BJ (cell line): Measurements from ENCODE around the gene ATP13A2. TPM values are rescaled to one million over a fixed set of nuclear protein-coding genes. Genes with fewer than 3 reads are reported as not detected.

Experiments
- CTCF ChIA-PET: fragments of 350-600 bp; formaldehyde crosslinking; extraction: SDS; loops from one replicate; lab custom pipeline; 2021; ENCODE audit warnings: antibody characterized with exemption, inconsistent platforms; lab: Yijun Ruan, JAX
- POLR2A ChIA-PET: fragments of 300-600 bp; sonication (Branson Sonifier 250); formaldehyde crosslinking; extraction: SDS; loops from one replicate; lab custom pipeline; 2021; ENCODE audit warnings: antibody characterized with exemption; lab: Charles Lee
- DNase-seq: peaks from one replicate; pipeline ENCODE4 v3.0.0-alpha.2; 2011; ENCODE audit warnings: low read depth
- H3K27me3 ChIP-seq: 2 replicates; pipeline ENCODE4 v1.6.0; 2011; ENCODE audit warnings: low read length; ENCODE audit not compliant: control insufficient read depth, insufficient read depth
- H3K36me3 ChIP-seq: 2 replicates; pipeline ENCODE4 v1.5.1; 2011; ENCODE audit warnings: low read length; ENCODE audit not compliant: control insufficient read depth, insufficient read depth
- H3K4me3 ChIP-seq: 2 replicates; pipeline ENCODE4 v1.5.1; 2011; ENCODE audit warnings: low read depth, mild to moderate bottlenecking, control low read depth, low read length
- CTCF ChIP-seq: IDR thresholded peaks from 2 replicates; pipeline ENCODE4 v1.5.1; 2011; ENCODE audit warnings: low read depth, mild to moderate bottlenecking, control low read depth, inconsistent platforms, low read length, moderate library complexity; ENCODE audit not compliant: insufficient read depth
- polyA plus RNA-seq: library from polyadenylated mRNA; depleted of rRNA; stranded (reverse); fragments of >200 nt; gene quantifications from 2 replicates; pipeline ENCODE4 v1.2.3, GENCODE V29; 2011

Gene ATP13A2
- polyA plus RNA-seq, 1 experiment = 25.5 TPM

- ChIA-PET CTCF (interaction anchor here (0.7 to 1.9 kb wide), 4 partner anchors 8 to 62 kb away, joined by 3 to 6 read pairs (median 4); no protein-coding TSS in a partner anchor), POLR2A (no interaction called here)
- no peak for DNase-seq
- no peak for TF ChIP-seq CTCF
- no peak overlapping the region for H3K4me3 ChIP-seq
- no peaks in the 10 kb centered on the region for H3K27me3 ChIP-seq
- H3K36me3 ChIP-seq = peaks cover 3% of the 10 kb centered on the region
These were observed 2.0 kb upstream of the ATP13A2 start for GRCh38 chr1:17013491-17014320.

- Histone ChIP-seq H3K36me3 (no peaks in the 10 kb centered on the region; the same call in 1 of the 2 replicates), H3K4me3 (no peak overlapping the region), H3K27me3 (no peaks in the 10 kb centered on the region)
- ChIA-PET CTCF (interaction anchor here (0.7 to 1.8 kb wide), 3 partner anchors 7 to 52 kb away, joined by 3 to 4 read pairs (median 3); no protein-coding TSS in a partner anchor), POLR2A (no interaction called here)
- DNase-seq = no peak
- no peak for TF ChIP-seq CTCF
These were observed 1.2 kb upstream of the ATP13A2 start for GRCh38 chr1:17012775-17013490.

GRCh38 chr1:17011092-17011438, 663 bp downstream of the ATP13A2 start:
- Histone ChIP-seq H3K27me3 (no peaks in the 10 kb centered on the region), H3K36me3 (no peaks in the 10 kb centered on the region), H3K4me3 (peak overlapping the region; percentile 70)
- no peak for TF ChIP-seq CTCF
- CTCF ChIA-PET = interaction anchor here (0.8 to 1.9 kb wide), 4 partner anchors 24 to 59 kb away, joined by 3 to 10 read pairs (median 6); no protein-coding TSS in a partner anchor
- no peak for DNase-seq
- POLR2A ChIA-PET = interaction anchor here (1.0 kb wide), 1 partner anchor 59 kb away, joined by 3 read pairs; no protein-coding TSS in a partner anchor

GRCh38 chr1:17009706-17010105, 2.0 kb downstream of the ATP13A2 start:
- ChIA-PET CTCF (interaction anchor here (1.0 to 1.9 kb wide), 3 partner anchors 8 to 58 kb away, joined by 3 to 10 read pairs (median 6); no protein-coding TSS in a partner anchor), POLR2A (no interaction called here)
- no peak for DNase-seq

More at GRCh38 chr1:17009706-17010105, 2.0 kb downstream of the ATP13A2 start:
- Histone ChIP-seq H3K27me3 (no peaks in the 10 kb centered on the region), H3K4me3 (no peak overlapping the region), H3K36me3 (peaks cover 2% of the 10 kb centered on the region)
- TF ChIP-seq CTCF = no peak
